A172 (cell line): ENCODE data around the gene DCTN2. TPM values are rescaled to one million over a fixed set of nuclear protein-coding genes. Genes with fewer than 3 reads are reported as not detected.
"Not testable (repeated sequence)": the region's sequence is repeated elsewhere in the genome, so short reads cannot be mapped to it uniquely, and the experiment has no call there.

Experiments
- DNase-seq: peaks from one replicate; pipeline ENCODE4 v3.0.0-alpha.2; 2015; ENCODE audit warnings: low spot score
- total RNA-seq: library from RNA; depleted of rRNA; stranded (reverse); fragments of >200 nt; shearing (Covaris generic); gene quantifications from 2 replicates; pipeline ENCODE4 v1.2.3, GENCODE V29; 2014

DCTN2 gene
- total RNA-seq, 1 experiment from 2014 or later: 149 TPM

DNA sequence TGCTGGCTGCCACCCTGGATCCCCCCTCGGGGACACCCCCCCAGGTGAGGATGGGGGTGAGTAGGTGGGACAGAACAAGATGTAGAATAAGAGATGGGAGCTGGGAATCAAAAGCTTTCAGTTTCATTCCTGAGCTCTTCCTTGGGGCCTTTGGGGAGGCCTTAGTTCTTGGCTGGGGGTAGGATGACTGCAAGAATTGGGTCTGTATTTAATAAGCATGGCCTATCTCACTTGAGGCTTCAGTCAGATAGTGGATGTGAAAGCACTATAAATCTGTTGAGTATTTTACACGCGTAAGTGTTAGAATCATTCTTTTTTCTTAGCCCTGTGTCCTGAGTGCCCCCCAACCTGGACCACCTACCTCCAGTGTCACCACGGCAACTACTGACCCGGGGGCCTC, 19.8 kb downstream of the DCTN2 start:
- DNase-seq: no peak

GRCh38 chr12:57526477-57527126, 20.4 kb downstream of the DCTN2 start:
- no peak for DNase-seq

DNA sequence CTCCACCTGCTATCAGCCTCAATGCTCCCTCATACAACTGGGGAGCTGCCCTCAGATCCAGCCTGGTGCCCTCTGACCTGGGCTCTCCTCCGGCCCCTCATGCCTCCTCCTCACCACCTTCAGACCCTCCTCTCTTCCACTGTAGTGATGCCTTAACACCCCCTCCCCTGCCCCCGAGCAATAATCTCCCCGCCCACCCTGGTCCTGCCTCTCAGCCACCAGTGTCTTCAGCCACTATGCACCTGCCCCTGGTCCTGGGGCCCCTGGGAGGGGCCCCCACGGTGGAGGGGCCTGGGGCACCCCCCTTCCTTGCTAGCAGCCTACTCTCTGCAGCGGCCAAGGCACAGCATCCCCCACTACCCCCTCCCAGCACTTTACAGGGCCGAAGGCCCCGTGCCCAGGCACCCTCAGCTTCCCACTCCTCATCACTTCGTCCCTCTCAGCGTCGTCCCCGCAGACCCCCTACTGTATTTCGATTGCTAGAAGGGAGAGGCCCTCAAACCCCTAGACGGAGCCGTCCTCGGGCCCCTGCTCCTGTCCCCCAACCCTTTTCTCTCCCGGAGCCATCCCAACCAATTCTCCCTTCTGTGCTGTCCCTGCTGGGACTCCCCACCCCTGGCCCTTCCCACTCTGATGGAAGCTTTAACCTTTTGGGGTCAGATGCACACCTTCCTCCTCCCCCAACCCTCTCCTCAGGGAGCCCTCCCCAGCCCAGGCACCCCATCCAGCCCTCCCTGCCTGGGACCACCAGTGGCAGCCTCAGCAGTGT, 21.2 kb downstream of the DCTN2 start:
- DNase-seq: no peak

- DNase-seq: no peak
These were observed 22.0 kb downstream of the DCTN2 start for GRCh38 chr12:57524814-57525614.

- DNase-seq: no peak
These were observed 23.0 kb downstream of the DCTN2 start for GRCh38 chr12:57523706-57524614.

DNA sequence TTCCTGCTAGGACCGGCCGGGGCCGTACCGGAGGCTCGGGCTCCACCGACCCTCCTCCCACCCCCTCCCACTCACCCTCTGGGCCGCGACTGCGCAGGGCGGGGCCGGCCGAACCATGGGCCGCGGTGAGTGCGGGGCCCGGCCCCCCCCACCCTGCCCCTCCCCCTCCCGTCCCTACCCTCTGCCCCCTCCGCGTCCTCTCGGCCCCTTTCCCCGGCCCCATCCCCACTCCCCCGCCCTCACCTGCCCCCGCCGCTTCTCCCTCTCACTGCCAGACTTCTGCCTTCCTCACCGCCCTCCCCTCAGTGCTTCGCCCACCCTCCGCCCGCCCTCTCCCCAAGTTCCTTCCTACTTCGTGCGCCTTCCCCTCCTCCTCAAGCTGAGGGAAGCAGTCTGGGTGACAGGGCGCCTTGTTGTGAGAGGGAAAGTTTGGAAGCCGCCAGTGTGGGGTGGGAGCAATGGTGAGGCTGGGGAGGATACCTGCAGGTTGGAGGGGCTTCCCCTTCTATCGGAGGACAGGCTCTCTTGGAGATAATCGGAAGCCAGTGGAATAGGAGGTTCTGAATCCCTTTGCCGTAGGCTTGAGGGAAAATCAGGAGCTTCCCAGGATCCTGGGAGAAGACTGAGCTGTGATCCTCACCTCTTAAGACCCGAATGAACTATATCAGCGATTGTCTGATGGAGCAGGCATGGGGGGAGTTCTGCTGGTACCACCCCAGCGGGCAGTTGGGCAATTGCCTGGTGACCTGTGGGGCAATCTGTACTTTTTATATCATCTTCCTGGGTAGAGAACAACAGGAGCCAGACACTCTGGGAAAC, 23.9 kb downstream of the DCTN2 start:
- peak; percentile 31 for DNase-seq

- DNase-seq: peak; percentile 89
These were observed 24.7 kb downstream of the DCTN2 start, which contains the start of gene MBD6 for GRCh38 chr12:57522011-57522886. TSS of gene MBD6 (plus strand) at chr12:57522824. CDS start at chr12:57524304, 1,480 bp downstream.

DNA sequence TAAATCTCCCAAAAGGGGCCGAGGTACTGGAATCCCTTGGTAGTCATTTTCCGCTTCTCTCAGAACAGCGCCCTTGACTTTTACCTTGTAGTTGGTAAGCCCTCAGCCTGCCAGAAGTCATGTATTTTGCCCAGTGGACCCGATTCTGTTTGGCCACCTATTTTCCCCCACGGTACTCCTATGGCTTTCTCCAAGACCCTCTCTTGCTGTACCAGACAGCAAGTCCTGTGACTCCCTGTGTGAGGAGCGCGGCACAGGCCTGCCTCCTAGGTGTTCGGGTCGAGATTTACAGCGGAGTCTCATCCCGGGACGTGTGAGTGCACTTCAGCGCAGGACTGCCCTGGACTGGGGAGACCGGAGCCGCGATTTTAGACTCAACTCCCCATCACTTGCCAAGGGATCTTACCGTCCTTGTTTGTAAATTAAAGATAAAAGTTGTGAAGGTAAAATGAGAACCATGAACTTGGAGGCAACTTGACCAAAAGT, 25.4 kb downstream of the DCTN2 start:
- no peak for DNase-seq

GRCh38 chr12:57520053-57520818, 26.8 kb downstream of the DCTN2 start, which contains the start of gene DDIT3:
TSS of gene DDIT3 (minus strand) at chr12:57520514. CDS start at chr12:57517406, 3,108 bp downstream.
- peak; percentile 95 for DNase-seq

GRCh38 chr12:57519796-57520052, 27.3 kb downstream of the DCTN2 start:
- DNase-seq: peak; percentile 57

DNA sequence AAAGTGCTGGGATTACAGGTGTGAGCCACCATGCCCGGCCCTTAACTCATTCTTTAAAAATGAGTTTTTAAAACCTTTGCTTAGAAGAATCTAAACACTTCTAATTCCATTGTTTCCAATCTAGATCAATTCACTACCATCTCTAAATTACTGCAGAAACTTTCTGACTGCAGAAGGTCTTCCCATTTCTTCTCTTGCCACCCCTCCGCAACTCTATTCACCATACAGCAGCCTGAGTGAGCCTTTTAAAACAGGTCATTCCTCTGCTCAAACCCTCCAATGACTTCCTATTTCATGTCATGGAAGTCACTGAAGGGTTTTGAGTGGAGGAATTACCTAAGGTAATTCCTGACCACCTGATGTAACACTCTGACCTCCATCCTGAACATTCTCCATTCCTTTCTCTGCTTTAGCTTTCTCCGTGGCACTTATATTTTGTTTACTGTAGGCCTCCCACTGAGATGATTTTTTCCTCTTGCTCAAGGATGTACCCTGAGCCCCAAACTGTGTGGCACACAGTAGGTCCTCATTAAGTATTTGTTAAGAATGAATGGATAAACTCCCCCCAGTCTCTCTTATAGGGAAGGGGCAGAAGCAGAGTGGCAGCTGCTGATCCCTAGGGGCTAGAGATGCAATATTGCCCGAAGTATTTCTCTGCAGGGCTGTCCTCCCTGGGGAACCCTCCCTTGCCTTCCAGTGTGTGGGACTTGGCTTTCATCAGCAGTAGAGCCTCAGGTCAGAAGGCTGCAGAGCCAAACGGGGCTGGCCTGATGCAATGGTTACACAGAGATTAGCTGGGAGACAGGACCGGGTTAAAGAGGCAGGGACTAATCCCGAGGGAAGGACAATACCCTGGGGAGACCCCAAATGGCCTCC, 27.8 kb downstream of the DCTN2 start:
- no peak for DNase-seq

- no peak for DNase-seq
These were observed 28.6 kb downstream of the DCTN2 start for GRCh38 chr12:57518176-57518919.

GRCh38 chr12:57517718-57518117, 29.3 kb downstream of the DCTN2 start:
- not testable (repeated sequence) for DNase-seq

- peak; percentile 56 for DNase-seq
These were observed 29.8 kb downstream of the DCTN2 start for GRCh38 chr12:57517187-57517586.

DNA sequence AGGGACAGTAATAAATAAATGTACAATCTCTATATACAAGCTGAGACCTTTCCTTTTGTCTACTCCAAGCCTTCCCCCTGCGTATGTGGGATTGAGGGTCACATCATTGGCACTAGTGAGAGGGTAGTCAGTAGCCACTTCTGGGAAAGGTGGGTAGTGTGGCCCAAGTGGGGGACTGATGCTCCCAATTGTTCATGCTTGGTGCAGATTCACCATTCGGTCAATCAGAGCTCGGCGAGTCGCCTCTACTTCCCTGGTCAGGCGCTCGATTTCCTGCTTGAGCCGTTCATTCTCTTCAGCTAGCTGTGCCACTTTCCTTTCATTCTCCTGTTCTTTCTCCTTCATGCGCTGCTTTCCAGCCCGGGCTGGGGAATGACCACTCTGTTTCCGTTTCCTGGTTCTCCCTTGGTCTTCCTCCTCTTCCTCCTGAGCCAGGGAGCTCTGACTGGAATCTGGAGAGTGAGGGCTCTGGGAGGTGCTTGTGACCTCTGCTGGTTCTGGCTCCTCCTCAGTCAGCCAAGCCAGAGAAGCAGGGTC, 30.3 kb downstream of the DCTN2 start:
- no peak for DNase-seq

- no peak for DNase-seq
These were observed 31.0 kb downstream of the DCTN2 start for GRCh38 chr12:57515934-57516541.
